Esophagus (tissue), 2 donors: Measurements from ENCODE around the gene ROBO4. TPM values are rescaled to one million over a fixed set of nuclear protein-coding genes. Genes with fewer than 3 reads are reported as not detected.

Experiments
- H3K27ac ChIP-seq, 2 donors: one replicate each; pipeline ENCODE4 v1.5.1; 2013; ENCODE audit warnings: low read depth in 2 of 2, mild to moderate bottlenecking in 2 of 2, inconsistent platforms in 1 of 2, low read length in 1 of 2, moderate library complexity in 1 of 2
- H3K27me3 ChIP-seq, 2 donors: one replicate each; pipeline ENCODE4 v1.6.1; 2013; ENCODE audit warnings: low read length in 2 of 2, control low read depth in 1 of 2, mild to moderate bottlenecking in 1 of 2; ENCODE audit not compliant: insufficient read depth in 2 of 2, control insufficient read depth in 1 of 2
- H3K36me3 ChIP-seq, 2 donors: one replicate each; pipeline ENCODE4 v1.6.1; 2013; ENCODE audit warnings: low read length in 1 of 2; ENCODE audit not compliant: control insufficient read depth in 2 of 2, insufficient read depth in 2 of 2
- H3K4me1 ChIP-seq, 2 donors: one replicate each; pipeline ENCODE4 v1.6.1; 2013; ENCODE audit warnings: low read length in 1 of 2; ENCODE audit not compliant: control insufficient read depth in 2 of 2, insufficient read depth in 2 of 2
- H3K4me3 ChIP-seq, 2 donors: one replicate each; pipeline ENCODE4 v1.5.1; 2013; ENCODE audit warnings: low read length in 2 of 2, mild to moderate bottlenecking in 2 of 2, low read depth in 1 of 2, moderate library complexity in 1 of 2
- H3K9me3 ChIP-seq, 2 donors: one replicate each; pipeline ENCODE4 v1.6.1; 2013; ENCODE audit warnings: mild to moderate bottlenecking in 2 of 2, low read depth in 1 of 2, low read length in 1 of 2, moderate library complexity in 1 of 2; ENCODE audit not compliant: control insufficient read depth in 2 of 2, insufficient read depth in 1 of 2
- WGBS, 2 donors: extraction: QIAGEN DNeasy Blood & Tissue Kit; methylation state at CpG; one replicate each; pipeline ENCODE4 v1.1.7; 2013; 5-methylcytosine and 5-hydroxymethylcytosine counted together
- polyA plus RNA-seq, 2 donors: library from polyadenylated mRNA; stranded (reverse); fragments of 200-250 nt; gene quantifications; one replicate each; pipeline ENCODE4 v1.2.3, GENCODE V29; 2013
- donor health status: healthy with polysubstance abuse.
- donor health status: Bipolar disorder and iron deficiency.

The ROBO4 gene
- polyA plus RNA-seq, 2 donors = 3.2 TPM

- Histone ChIP-seq H3K27ac (peak overlapping the region; percentile 36), H3K4me1 (no peaks in the 10 kb centered on the region), H3K9me3 (no peaks in the 10 kb centered on the region), H3K27me3 (no peaks in the 10 kb centered on the region), H3K4me3 (no peak overlapping the region), H3K36me3 (no peaks in the 10 kb centered on the region)
- WGBS, 2 donors = 63 to 66% methylated on average over 6 of the region's 6 CpGs
Measured at GRCh38 chr11:124899383-124900145, 1.9 kb upstream of the ROBO4 start.

GRCh38 chr11:124898711-124899110 lies 1.0 kb upstream of the ROBO4 start:
- Histone ChIP-seq H3K27me3 (no peaks in the 10 kb centered on the region), H3K4me1 (no peaks in the 10 kb centered on the region), H3K27ac (peak overlapping the region; percentile 2 to 44), H3K9me3 (no peaks in the 10 kb centered on the region), H3K36me3 (no peaks in the 10 kb centered on the region), H3K4me3 (no peak overlapping the region)
- WGBS, 2 donors = 38 to 50% methylated on average over 5 of the region's 5 CpGs

GRCh38 chr11:124898263-124898680 lies 607 bp upstream of the ROBO4 start:
- H3K27me3 ChIP-seq = no peaks in the 10 kb centered on the region
- H3K4me3 ChIP-seq = no peak overlapping the region
- peak overlapping the region; percentile 2 to 66 for H3K27ac ChIP-seq
- no peaks in the 10 kb centered on the region for H3K4me1 ChIP-seq
- no peaks in the 10 kb centered on the region for H3K36me3 ChIP-seq
- H3K9me3 ChIP-seq = no peaks in the 10 kb centered on the region
- 29 to 53% methylated on average over 3 of the region's 3 CpGs for WGBS, 2 donors

- WGBS, 2 donors = 73 to 74% methylated on average over 9 of the region's 9 CpGs
- H3K36me3 ChIP-seq = no peaks in the 10 kb centered on the region
- peak overlapping the region in 1 of 2 donors; percentile 28 for H3K4me3 ChIP-seq
- no peaks in the 10 kb centered on the region for H3K4me1 ChIP-seq
- no peaks in the 10 kb centered on the region for H3K27me3 ChIP-seq
- no peaks in the 10 kb centered on the region for H3K9me3 ChIP-seq
- H3K27ac ChIP-seq = peak overlapping the region; percentile 35 to 61
Measured at GRCh38 chr11:124896821-124897391, 759 bp downstream of the ROBO4 start.

- H3K4me1 ChIP-seq = no peaks in the 10 kb centered on the region
- H3K36me3 ChIP-seq = no peaks in the 10 kb centered on the region
- no peaks in the 10 kb centered on the region for H3K27me3 ChIP-seq
- peak overlapping the region in 1 of 2 donors; percentile 28 for H3K4me3 ChIP-seq
- peak overlapping the region; percentile 11 to 35 for H3K27ac ChIP-seq
- 79 to 84% methylated on average over 16 of the region's 16 CpGs for WGBS, 2 donors
- no peaks in the 10 kb centered on the region for H3K9me3 ChIP-seq
Measured at GRCh38 chr11:124896071-124896750, 1.5 kb downstream of the ROBO4 start.

GRCh38 chr11:124895471-124895971 lies 2.1 kb downstream of the ROBO4 start:
- H3K4me1 ChIP-seq = no peaks in the 10 kb centered on the region
- H3K27ac ChIP-seq = peak overlapping the region in 1 of 2 donors; percentile 11
- H3K36me3 ChIP-seq = no peaks in the 10 kb centered on the region
- H3K4me3 ChIP-seq = no peak overlapping the region
- no peaks in the 10 kb centered on the region for H3K9me3 ChIP-seq
- H3K27me3 ChIP-seq = no peaks in the 10 kb centered on the region
- WGBS, 2 donors = 83 to 85% methylated on average over 20 of the region's 20 CpGs

- no peak overlapping the region for H3K27ac ChIP-seq
- 61 to 70% methylated on average over 4 of the region's 4 CpGs for WGBS, 2 donors
Measured at GRCh38 chr11:124894606-124895430, 2.8 kb downstream of the ROBO4 start.

GRCh38 chr11:124893781-124894401 lies 3.8 kb downstream of the ROBO4 start:
- WGBS, 2 donors = 86% methylated on average over 14 of the region's 14 CpGs
- Histone ChIP-seq H3K27me3 (no peaks in the 10 kb centered on the region), H3K27ac (no peak overlapping the region), H3K4me1 (no peaks in the 10 kb centered on the region), H3K9me3 (no peaks in the 10 kb centered on the region), H3K4me3 (no peak overlapping the region), H3K36me3 (no peaks in the 10 kb centered on the region)

More at GRCh38 chr11:124894606-124895430, 2.8 kb downstream of the ROBO4 start:
- Histone ChIP-seq H3K4me3 (no peak overlapping the region), H3K4me1 (no peaks in the 10 kb centered on the region), H3K27me3 (no peaks in the 10 kb centered on the region), H3K9me3 (no peaks in the 10 kb centered on the region), H3K36me3 (no peaks in the 10 kb centered on the region)
